NT2/D1 (cell line): ENCODE data around the gene FARSB.

ENCODE experiments used
- DNase-seq: peaks from one replicate; pipeline ENCODE4 v3.0.0-alpha.2; 2011; ENCODE audit warnings: low read depth, low spot score
- H3K27me3 ChIP-seq: 2 replicates; pipeline ENCODE4 v1.6.0; 2011; ENCODE audit warnings: mild to moderate bottlenecking; ENCODE audit not compliant: insufficient read length, insufficient read depth
- H3K36me3 ChIP-seq: 2 replicates; pipeline ENCODE4 v1.6.1; 2011; ENCODE audit warnings: mild to moderate bottlenecking, low read length, mixed read lengths; ENCODE audit not compliant: insufficient read depth, insufficient read length
- H3K4me1 ChIP-seq: 2 replicates; pipeline ENCODE4 v1.5.1; 2011; ENCODE audit not compliant: insufficient read depth, insufficient read length
- H3K4me3 ChIP-seq: 2 replicates; pipeline ENCODE4 v1.5.1; 2011; ENCODE audit warnings: low read depth; ENCODE audit not compliant: insufficient read length
- H3K9ac ChIP-seq: 2 replicates; pipeline ENCODE4 v1.6.0; 2011; ENCODE audit warnings: low read depth; ENCODE audit not compliant: insufficient read length
- H3K9me3 ChIP-seq: 2 replicates; pipeline ENCODE4 v1.5.1; 2011; ENCODE audit warnings: mild to moderate bottlenecking, low read length; ENCODE audit not compliant: insufficient read depth
- SUZ12 ChIP-seq: IDR thresholded peaks from 2 replicates; pipeline ENCODE4 v1.6.1; 2011; ENCODE audit not compliant: insufficient read length, insufficient read depth; ENCODE audit errors: extremely low read depth
- YY1 ChIP-seq: IDR thresholded peaks from 2 replicates; pipeline ENCODE4 v1.6.1; 2011; ENCODE audit not compliant: insufficient read length, insufficient read depth
- ZNF274 ChIP-seq: IDR thresholded peaks from 2 replicates; pipeline ENCODE4 v1.6.1; 2011; ENCODE audit warnings: mild to moderate bottlenecking, low read depth, low read length

The FARSB gene

GRCh38 chr2:222526480-222527277 is 129.2 kb downstream of the FARSB start:
- TF ChIP-seq SUZ12 (no peak), YY1 (no peak), ZNF274 (no peak)
- H3K4me3 ChIP-seq: no peak overlapping the region
- H3K4me1 ChIP-seq: no peaks in the 10 kb centered on the region
- H3K9ac ChIP-seq: no peak overlapping the region
- no peak for DNase-seq
- H3K27me3 ChIP-seq: no peaks in the 10 kb centered on the region
- H3K36me3 ChIP-seq: no peaks in the 10 kb centered on the region
- no peaks in the 10 kb centered on the region for H3K9me3 ChIP-seq

- Histone ChIP-seq H3K4me3 (no peak overlapping the region), H3K9me3 (no peaks in the 10 kb centered on the region), H3K36me3 (no peaks in the 10 kb centered on the region), H3K9ac (no peak overlapping the region), H3K27me3 (no peaks in the 10 kb centered on the region), H3K4me1 (no peaks in the 10 kb centered on the region)
- DNase-seq: no peak
- TF ChIP-seq ZNF274 (no peak), YY1 (no peak), SUZ12 (no peak)
Measured at GRCh38 chr2:222525811-222526210, 130.1 kb downstream of the FARSB start.

GRCh38 chr2:222523783-222524544 is 131.9 kb downstream of the FARSB start:
- no peaks in the 10 kb centered on the region for H3K4me1 ChIP-seq
- no peaks in the 10 kb centered on the region for H3K27me3 ChIP-seq
- H3K36me3 ChIP-seq: no peaks in the 10 kb centered on the region
- H3K9me3 ChIP-seq: no peaks in the 10 kb centered on the region
- no peak for DNase-seq
- no peak overlapping the region for H3K9ac ChIP-seq
- no peak overlapping the region for H3K4me3 ChIP-seq
- TF ChIP-seq ZNF274 (no peak), SUZ12 (no peak), YY1 (no peak)

GRCh38 chr2:222522082-222522481 is 133.8 kb downstream of the FARSB start:
- no peak overlapping the region for H3K9ac ChIP-seq
- H3K9me3 ChIP-seq: no peaks in the 10 kb centered on the region
- H3K36me3 ChIP-seq: no peaks in the 10 kb centered on the region
- TF ChIP-seq ZNF274 (no peak), YY1 (no peak), SUZ12 (no peak)
- no peak overlapping the region for H3K4me3 ChIP-seq
- DNase-seq: no peak
- no peaks in the 10 kb centered on the region for H3K27me3 ChIP-seq
- H3K4me1 ChIP-seq: no peaks in the 10 kb centered on the region

GRCh38 chr2:222521099-222521498 is 134.8 kb downstream of the FARSB start:
- Histone ChIP-seq H3K4me3 (no peak overlapping the region), H3K9ac (no peak overlapping the region), H3K9me3 (peaks cover 9% of the 10 kb centered on the region), H3K4me1 (no peaks in the 10 kb centered on the region), H3K36me3 (no peaks in the 10 kb centered on the region), H3K27me3 (no peaks in the 10 kb centered on the region)
- TF ChIP-seq ZNF274 (no peak), YY1 (no peak), SUZ12 (no peak)
- DNase-seq: no peak
